Measurements from ENCODE around the gene HLA-DQB2.

HLA-DQB2 gene

GRCh38 chr6:32744776-32745175 lies 18.6 kb downstream of the HLA-DQB2 start:
- no peak for DNase-seq

- no peak for DNase-seq
Observed at GRCh38 chr6:32742374-32742773, 21.0 kb downstream of the HLA-DQB2 start.

GRCh38 chr6:32741031-32741960 lies 22.0 kb downstream of the HLA-DQB2 start, which contains the start of gene HLA-DQA2:
Gene HLA-DQA2 (plus strand): TSS chr6:32741391. CDS start chr6:32741444, 53 bp downstream.
- no peak for DNase-seq

- DNase-seq: no peak
Observed at GRCh38 chr6:32738126-32738525, 25.2 kb downstream of the HLA-DQB2 start.

GRCh38 chr6:32718879-32719278 lies 44.5 kb downstream of the HLA-DQB2 start:
- no peak for DNase-seq

GRCh38 chr6:32716396-32716795 lies 46.9 kb downstream of the HLA-DQB2 start:
- no peak for DNase-seq

- no peak for DNase-seq
Observed at GRCh38 chr6:32713241-32713640, 50.1 kb downstream of the HLA-DQB2 start.

- no peak for DNase-seq
Observed at GRCh38 chr6:32709625-32710024, 53.7 kb downstream of the HLA-DQB2 start.
